Mucosa of rectum (tissue), 2 donors: ENCODE data around the gene MOGAT1.

ENCODE experiments used
- H3K27ac ChIP-seq, 2 donors: one replicate each; pipeline ENCODE4 v1.7.0; 2013; ENCODE audit warnings: inconsistent platforms in 2 of 2, low read depth in 2 of 2, low read length in 2 of 2
- H3K27me3 ChIP-seq, 2 donors: one replicate each; pipeline ENCODE4 v1.7.0; 2013; ENCODE audit warnings: low read length in 2 of 2; ENCODE audit not compliant: control insufficient read depth in 2 of 2, insufficient read depth in 2 of 2
- H3K36me3 ChIP-seq, 2 donors: one replicate each; pipeline ENCODE4 v1.7.0; 2013; ENCODE audit warnings: low read length in 2 of 2; ENCODE audit not compliant: control insufficient read depth in 2 of 2, insufficient read depth in 2 of 2
- H3K4me1 ChIP-seq, 2 donors: one replicate each; pipeline ENCODE4 v1.7.0; 2013; ENCODE audit warnings: low read length in 2 of 2, mild to moderate bottlenecking in 1 of 2; ENCODE audit not compliant: control insufficient read depth in 2 of 2, insufficient read depth in 2 of 2
- H3K4me3 ChIP-seq, 2 donors: one replicate each; pipeline ENCODE4 v1.7.0; 2013; ENCODE audit warnings: low read length in 2 of 2
- H3K9ac ChIP-seq, 2 donors: one replicate each; pipeline ENCODE4 v1.7.0; 2013; ENCODE audit warnings: low read length in 2 of 2, low read depth in 1 of 2, mild to moderate bottlenecking in 1 of 2
- H3K9me3 ChIP-seq, 2 donors: one replicate each; pipeline ENCODE4 v1.7.0; 2013; ENCODE audit warnings: low read length in 2 of 2; ENCODE audit not compliant: control insufficient read depth in 2 of 2
- donor health status: healthy.
- donor health status: Normal muscosa, but diverticular disease.

The MOGAT1 gene

GRCh38 chr2:222724208-222724607 is 52.8 kb downstream of the MOGAT1 start:
- no peak overlapping the region for H3K27ac ChIP-seq
- no peaks in the 10 kb centered on the region for H3K4me1 ChIP-seq
- no peak overlapping the region for H3K9ac ChIP-seq
- H3K36me3 ChIP-seq, result no peaks in the 10 kb centered on the region
- H3K4me3 ChIP-seq, result no peak overlapping the region
- no peaks in the 10 kb centered on the region for H3K27me3 ChIP-seq
- H3K9me3 ChIP-seq, result no peaks in the 10 kb centered on the region

GRCh38 chr2:222728621-222729020 is 57.2 kb downstream of the MOGAT1 start:
- Histone ChIP-seq H3K9ac (no peak overlapping the region), H3K4me3 (no peak overlapping the region), H3K36me3 (no peaks in the 10 kb centered on the region), H3K4me1 (no peaks in the 10 kb centered on the region), H3K9me3 (no peaks in the 10 kb centered on the region), H3K27ac (no peak overlapping the region), H3K27me3 (no peaks in the 10 kb centered on the region)

- Histone ChIP-seq H3K4me1 (peaks cover 3 to 4% of the 10 kb centered on the region in 2 donors), H3K36me3 (no peaks in the 10 kb centered on the region), H3K27ac (no peak overlapping the region), H3K9me3 (no peaks in the 10 kb centered on the region), H3K27me3 (no peaks in the 10 kb centered on the region), H3K4me3 (no peak overlapping the region), H3K9ac (no peak overlapping the region)
These were observed 59.0 kb downstream of the MOGAT1 start for GRCh38 chr2:222730366-222730999.

- no peaks in the 10 kb centered on the region for H3K9me3 ChIP-seq
- H3K36me3 ChIP-seq, result no peaks in the 10 kb centered on the region
- no peaks in the 10 kb centered on the region for H3K27me3 ChIP-seq
- H3K4me3 ChIP-seq, result no peak overlapping the region
- no peak overlapping the region for H3K27ac ChIP-seq
- no peak overlapping the region for H3K9ac ChIP-seq
- peaks cover 3 to 4% of the 10 kb centered on the region in 2 donors for H3K4me1 ChIP-seq
These were observed 59.8 kb downstream of the MOGAT1 start for GRCh38 chr2:222731201-222731621.

DNA sequence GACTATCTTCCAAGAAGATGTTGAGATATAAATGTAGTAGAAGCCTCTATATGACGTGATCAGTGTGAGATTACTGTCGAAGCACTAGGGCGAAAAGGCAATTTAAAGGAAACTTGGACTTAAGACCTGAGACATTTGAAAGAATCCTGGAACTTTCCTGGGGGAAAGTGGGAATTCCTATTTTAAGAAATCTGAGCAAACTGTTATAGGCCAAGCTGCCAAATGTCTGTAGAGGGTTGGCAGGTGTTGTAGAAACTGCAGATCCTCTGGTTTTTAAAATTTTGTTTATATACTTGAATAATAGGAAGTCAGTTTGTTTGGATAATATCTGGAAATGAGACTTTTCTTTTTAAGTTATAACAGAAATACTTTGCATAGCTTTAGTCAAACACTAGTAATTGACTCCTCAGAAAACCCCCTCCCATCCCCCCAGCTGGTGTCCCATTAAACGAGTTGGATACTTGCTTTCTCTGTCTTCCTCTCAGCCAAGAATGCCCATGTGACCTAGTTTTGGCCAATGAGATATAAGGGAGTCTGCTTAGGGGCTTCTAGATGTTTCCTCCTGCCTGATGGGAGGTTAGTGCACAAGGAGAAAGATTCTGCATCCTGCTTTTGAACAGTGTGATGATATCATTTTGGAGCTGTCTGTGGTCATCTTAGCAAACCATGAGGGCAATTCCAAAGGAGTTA is 61.2 kb downstream of the MOGAT1 start:
- H3K27ac ChIP-seq, result no peak overlapping the region
- no peaks in the 10 kb centered on the region for H3K9me3 ChIP-seq
- H3K4me3 ChIP-seq, result no peak overlapping the region
- H3K27me3 ChIP-seq, result no peaks in the 10 kb centered on the region
- H3K9ac ChIP-seq, result no peak overlapping the region
- peaks cover 3 to 4% of the 10 kb centered on the region in 2 donors for H3K4me1 ChIP-seq
- H3K36me3 ChIP-seq, result no peaks in the 10 kb centered on the region

DNA sequence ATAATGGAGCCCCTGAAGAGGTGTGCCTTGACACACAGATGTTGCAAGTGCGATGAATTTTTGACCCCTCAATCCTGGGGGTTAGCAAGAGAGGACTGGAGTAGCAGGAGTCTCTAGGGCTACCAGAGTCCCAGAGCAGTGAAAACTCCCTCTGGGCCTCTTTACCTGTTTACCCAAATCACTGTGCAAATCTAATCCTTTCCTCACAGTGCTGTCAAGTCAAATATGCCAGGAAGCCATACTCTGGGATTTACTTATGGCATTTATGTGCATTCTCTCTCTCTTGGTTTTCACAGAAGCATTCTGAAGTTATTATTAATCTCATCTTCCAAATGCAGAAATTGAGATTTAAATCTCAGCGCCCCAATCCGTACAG is 62.0 kb downstream of the MOGAT1 start:
- no peaks in the 10 kb centered on the region for H3K36me3 ChIP-seq
- H3K4me3 ChIP-seq, result no peak overlapping the region
- H3K4me1 ChIP-seq, result peaks cover 3 to 4% of the 10 kb centered on the region in 2 donors
- no peaks in the 10 kb centered on the region for H3K9me3 ChIP-seq
- no peak overlapping the region for H3K9ac ChIP-seq
- H3K27ac ChIP-seq, result no peak overlapping the region
- H3K27me3 ChIP-seq, result no peaks in the 10 kb centered on the region

GRCh38 chr2:222733846-222734702 is 62.6 kb downstream of the MOGAT1 start:
- Histone ChIP-seq H3K27ac (peak overlapping the region in 1 of 2 donors; percentile 6), H3K27me3 (no peaks in the 10 kb centered on the region), H3K36me3 (no peaks in the 10 kb centered on the region), H3K9me3 (no peaks in the 10 kb centered on the region), H3K9ac (no peak overlapping the region), H3K4me3 (no peak overlapping the region), H3K4me1 (peaks cover 3 to 6% of the 10 kb centered on the region in 2 donors)

DNA sequence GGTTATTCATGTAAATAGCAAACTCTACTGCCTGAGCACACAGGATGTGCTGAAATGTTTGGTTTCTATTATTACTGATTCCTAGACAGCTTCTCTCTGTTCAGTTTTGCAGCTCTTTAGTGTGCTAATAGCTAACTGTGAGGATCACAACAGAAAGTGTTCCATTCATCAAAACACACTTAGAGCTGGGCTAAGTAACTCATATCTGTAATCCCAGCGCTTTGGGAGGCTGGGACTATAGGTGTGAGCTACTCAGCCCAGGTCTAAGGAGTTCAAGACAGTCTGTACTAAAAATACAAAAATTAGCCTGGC is 63.2 kb downstream of the MOGAT1 start:
- no peaks in the 10 kb centered on the region for H3K36me3 ChIP-seq
- H3K4me3 ChIP-seq, result no peak overlapping the region
- peak overlapping the region in 1 of 2 donors; percentile 6 for H3K27ac ChIP-seq
- no peak overlapping the region for H3K9ac ChIP-seq
- no peaks in the 10 kb centered on the region for H3K9me3 ChIP-seq
- H3K27me3 ChIP-seq, result no peaks in the 10 kb centered on the region
- H3K4me1 ChIP-seq, result peaks cover 3 to 7% of the 10 kb centered on the region in 2 donors

- no peak overlapping the region for H3K27ac ChIP-seq
- no peaks in the 10 kb centered on the region for H3K27me3 ChIP-seq
- H3K4me3 ChIP-seq, result no peak overlapping the region
- H3K4me1 ChIP-seq, result peaks cover 3 to 7% of the 10 kb centered on the region in 2 donors
- H3K9ac ChIP-seq, result no peak overlapping the region
- H3K9me3 ChIP-seq, result no peaks in the 10 kb centered on the region
- H3K36me3 ChIP-seq, result no peaks in the 10 kb centered on the region
These were observed 64.8 kb downstream of the MOGAT1 start for GRCh38 chr2:222736301-222736700.

DNA sequence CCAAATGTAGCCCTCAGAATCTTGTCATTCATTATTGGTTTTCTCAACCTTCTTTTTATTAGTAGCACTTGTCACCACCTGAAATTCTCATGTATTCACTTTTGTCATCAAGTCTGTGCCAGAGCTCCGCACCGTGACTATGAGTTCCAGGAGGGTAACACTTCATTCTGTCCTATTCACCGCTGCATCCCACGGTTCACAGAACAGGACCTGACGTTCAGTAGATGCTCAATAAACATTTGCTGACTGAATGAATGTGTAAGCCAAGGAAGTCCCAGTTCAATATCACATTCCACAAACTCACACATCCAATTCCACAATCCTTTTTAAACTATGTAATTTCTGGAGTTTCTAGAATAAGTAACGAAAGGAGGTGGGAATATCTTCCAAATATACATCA is 65.5 kb downstream of the MOGAT1 start:
- no peaks in the 10 kb centered on the region for H3K27me3 ChIP-seq
- H3K9me3 ChIP-seq, result no peaks in the 10 kb centered on the region
- peaks cover 3 to 7% of the 10 kb centered on the region in 2 donors for H3K4me1 ChIP-seq
- H3K27ac ChIP-seq, result no peak overlapping the region
- H3K36me3 ChIP-seq, result no peaks in the 10 kb centered on the region
- H3K9ac ChIP-seq, result no peak overlapping the region
- H3K4me3 ChIP-seq, result no peak overlapping the region
